Measurements from ENCODE around the gene VCAM1. TPM values are rescaled to one million over a fixed set of nuclear protein-coding genes. Genes with fewer than 3 reads are reported as not detected.

Gene VCAM1
- total RNA-seq, 1 donor from 2014 or later: 37.0 TPM

- Mint-ChIP-seq H3K36me3 (no peaks in the 10 kb centered on the region), H3K27ac (no peak overlapping the region), H3K4me1 (ENCODE audit: unreplicated experiment) (peaks cover 5% of the 10 kb centered on the region), H3K4me3 (no peak overlapping the region), H3K9me3 (peaks cover 7% of the 10 kb centered on the region), H3K27me3 (no peaks in the 10 kb centered on the region)
- no peak for DNase-seq (ENCODE audit: extremely low spot score, unreplicated experiment)
- no peak for TF ChIP-seq CTCF (conservative IDR thresholded peaks at IDR 0.05)
These were observed 67.3 kb downstream of the VCAM1 start for GRCh38 chr1:100786870-100787269.

Other genes with a start within 250 kb of the VCAM1 start
- gene GPR88, start 181.6 kb upstream of the VCAM1 start, total RNA-seq (ENCODE audit: low replicate concordance): 0.17 TPM in 1 of 2 replicates, not detected in the other
- 11.7 and 40.1 TPM in 2 replicates for gene EXTL2, start 175.1 kb downstream of the VCAM1 start, total RNA-seq (ENCODE audit: low replicate concordance)
- 30.1 and 37.5 TPM in 2 replicates for gene SLC30A7, start 176.3 kb downstream of the VCAM1 start, total RNA-seq (ENCODE audit: low replicate concordance)

Data from type B pancreatic cell (in vitro differentiated cells).